Activated naive CD4-positive, alpha-beta T cell treated with anti-CD3 and anti-CD28 coated beads, Interleukin-2, amount 50 U/mL, for 72 hours (primary cell): Measurements from ENCODE around the gene AJAP1. TPM values are rescaled to one million over a fixed set of nuclear protein-coding genes. Genes with fewer than 3 reads are reported as not detected.

ENCODE experiments used
- ATAC-seq, 2 donors: fragments of 150-1000 bp; cut with Tn5 transposase; 2 replicates each; pipeline ENCODE4 v1.10.0; 2021; ENCODE audit warnings: mild to moderate bottlenecking in 2 of 2, moderate library complexity in 2 of 2
- DNase-seq, 2 donors: peaks; one replicate each; pipeline ENCODE4 v3.0.0; 2021 to 2022; ENCODE audit warnings: low spot score in 2 of 2
- H3K27ac Mint-ChIP-seq, 2 donors: one replicate each; pipeline ENCODE4 v1.8.0; 2022; ENCODE audit warnings: mild to moderate bottlenecking in 2 of 2, mixed read lengths in 2 of 2
- H3K36me3 Mint-ChIP-seq, 2 donors: one replicate each; pipeline ENCODE4 v1.8.0; 2022; ENCODE audit warnings: mixed read lengths in 2 of 2
- H3K9me3 Mint-ChIP-seq, 2 donors: one replicate each; pipeline ENCODE4 v1.8.0; 2022; ENCODE audit warnings: mixed read lengths in 2 of 2
- total RNA-seq, 2 donors: library from RNA; stranded (reverse); gene quantifications; one replicate each; pipeline ENCODE4 v1.2.3, GENCODE V29; 2022

AJAP1 gene
- total RNA-seq, 2 donors from 2014 or later: 0.21 TPM; not detected in 1

DNA sequence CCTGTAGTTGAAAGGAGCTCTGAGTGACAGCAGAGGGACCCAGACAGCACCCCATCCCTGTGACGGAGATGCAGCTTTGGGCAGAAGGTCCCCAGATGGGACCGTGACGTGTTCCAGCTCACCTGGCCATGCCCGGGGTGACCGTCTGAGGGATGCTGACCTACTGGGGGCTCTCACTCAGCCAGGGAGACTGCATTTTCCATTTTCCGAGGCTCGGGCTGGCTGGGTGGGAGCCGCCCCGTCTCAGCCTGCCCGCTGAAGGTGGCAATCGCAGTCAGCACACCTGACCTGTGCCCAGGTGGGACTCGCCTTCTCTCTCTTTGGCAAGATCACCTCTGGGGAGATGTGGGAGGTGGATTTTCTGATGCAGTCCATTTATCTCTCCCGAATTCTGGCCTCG is 127.2 kb downstream of the AJAP1 start:
- DNase-seq: no peak
- Mint-ChIP-seq H3K36me3 (no peaks in the 10 kb centered on the region), H3K27ac (no peak overlapping the region), H3K9me3 (no peaks in the 10 kb centered on the region)
- ATAC-seq: no peak

DNA sequence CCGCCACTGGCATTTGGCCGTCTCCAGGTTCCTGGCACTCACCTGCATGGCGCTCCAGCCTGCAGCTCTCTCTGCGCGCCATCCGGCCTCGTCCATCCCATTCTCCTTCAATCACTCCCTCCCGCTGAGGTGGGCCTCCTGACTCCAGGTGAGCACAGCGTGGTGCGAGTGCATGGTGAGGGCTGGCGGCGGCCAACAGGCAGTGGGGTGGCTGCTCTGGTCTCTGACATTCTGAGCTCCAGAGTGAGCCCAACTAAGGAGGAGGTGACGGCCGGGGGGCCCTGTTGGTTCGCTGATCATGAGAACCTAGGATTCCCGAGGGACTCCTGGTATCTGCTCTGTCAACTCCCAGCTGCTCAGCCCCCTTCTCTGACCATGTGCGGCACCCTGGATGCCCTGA is 130.4 kb downstream of the AJAP1 start:
- H3K9me3 Mint-ChIP-seq: no peaks in the 10 kb centered on the region
- H3K27ac Mint-ChIP-seq: no peak overlapping the region
- no peaks in the 10 kb centered on the region for H3K36me3 Mint-ChIP-seq
- DNase-seq: no peak
- no peak for ATAC-seq

DNA sequence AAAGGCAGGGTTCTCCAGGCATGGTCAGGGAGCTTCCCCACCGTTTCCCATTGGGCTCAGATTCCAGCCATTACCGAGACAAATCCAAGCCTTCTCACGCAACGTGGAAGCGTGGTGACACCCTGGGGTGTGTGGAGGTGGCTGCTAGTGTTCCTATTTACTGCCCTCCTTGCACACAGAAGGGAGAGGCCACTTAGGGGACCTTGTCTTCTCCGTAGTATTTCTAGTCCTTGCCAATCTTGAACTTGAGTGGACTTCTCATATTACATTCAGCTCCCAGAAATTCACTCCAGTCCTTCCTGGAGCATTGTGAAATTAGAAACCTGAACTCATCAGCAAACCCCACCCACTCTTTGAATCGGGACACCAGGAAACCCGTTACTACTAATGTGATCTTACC is 131.6 kb downstream of the AJAP1 start:
- H3K36me3 Mint-ChIP-seq: no peaks in the 10 kb centered on the region
- DNase-seq: no peak
- no peaks in the 10 kb centered on the region for H3K9me3 Mint-ChIP-seq
- H3K27ac Mint-ChIP-seq: no peak overlapping the region
- ATAC-seq: no peak

DNA sequence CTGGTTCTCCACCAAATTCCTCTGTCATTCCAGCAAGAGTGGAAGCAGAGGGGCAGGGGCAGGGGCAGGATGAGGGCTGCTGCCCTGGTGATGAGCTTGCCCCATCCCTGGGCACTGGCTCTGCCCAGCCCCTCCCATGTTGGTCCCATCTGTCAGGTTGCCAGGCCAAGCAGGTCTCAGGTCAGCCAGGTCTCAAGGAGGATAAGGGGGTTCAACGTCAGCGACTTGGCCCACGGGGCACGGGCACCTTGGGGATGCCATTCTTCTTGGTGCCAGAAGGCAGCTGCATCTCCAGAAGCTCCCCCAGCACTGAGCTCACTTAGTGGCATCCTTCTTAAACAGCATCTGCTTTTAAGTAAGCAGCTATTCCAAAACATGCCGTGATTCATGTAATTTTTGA is 133.1 kb downstream of the AJAP1 start:
- DNase-seq: no peak
- no peak for ATAC-seq
- Mint-ChIP-seq H3K27ac (no peak overlapping the region), H3K9me3 (no peaks in the 10 kb centered on the region), H3K36me3 (no peaks in the 10 kb centered on the region)

DNA sequence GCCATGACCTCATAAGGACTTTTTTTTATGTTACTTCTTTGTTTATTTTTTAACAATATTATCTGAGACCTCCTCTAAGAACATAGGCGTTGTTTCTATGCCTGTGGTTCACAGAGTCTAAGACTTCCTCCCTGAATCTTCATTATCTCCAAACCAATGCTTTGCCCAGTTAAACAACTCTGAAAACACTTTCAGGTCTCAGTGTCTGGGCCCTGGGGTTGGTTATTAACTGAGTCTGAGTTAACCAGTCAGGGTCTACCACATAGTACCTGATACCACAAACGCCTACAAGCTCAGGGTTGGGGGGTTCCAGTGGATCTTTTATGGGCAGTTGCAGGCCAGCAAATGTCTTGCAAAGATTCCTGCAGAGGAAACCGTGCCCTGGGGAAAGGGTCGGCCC is 138.2 kb downstream of the AJAP1 start:
- ATAC-seq: no peak
- no peaks in the 10 kb centered on the region for H3K36me3 Mint-ChIP-seq
- no peaks in the 10 kb centered on the region for H3K9me3 Mint-ChIP-seq
- DNase-seq: no peak
- no peak overlapping the region for H3K27ac Mint-ChIP-seq

DNA sequence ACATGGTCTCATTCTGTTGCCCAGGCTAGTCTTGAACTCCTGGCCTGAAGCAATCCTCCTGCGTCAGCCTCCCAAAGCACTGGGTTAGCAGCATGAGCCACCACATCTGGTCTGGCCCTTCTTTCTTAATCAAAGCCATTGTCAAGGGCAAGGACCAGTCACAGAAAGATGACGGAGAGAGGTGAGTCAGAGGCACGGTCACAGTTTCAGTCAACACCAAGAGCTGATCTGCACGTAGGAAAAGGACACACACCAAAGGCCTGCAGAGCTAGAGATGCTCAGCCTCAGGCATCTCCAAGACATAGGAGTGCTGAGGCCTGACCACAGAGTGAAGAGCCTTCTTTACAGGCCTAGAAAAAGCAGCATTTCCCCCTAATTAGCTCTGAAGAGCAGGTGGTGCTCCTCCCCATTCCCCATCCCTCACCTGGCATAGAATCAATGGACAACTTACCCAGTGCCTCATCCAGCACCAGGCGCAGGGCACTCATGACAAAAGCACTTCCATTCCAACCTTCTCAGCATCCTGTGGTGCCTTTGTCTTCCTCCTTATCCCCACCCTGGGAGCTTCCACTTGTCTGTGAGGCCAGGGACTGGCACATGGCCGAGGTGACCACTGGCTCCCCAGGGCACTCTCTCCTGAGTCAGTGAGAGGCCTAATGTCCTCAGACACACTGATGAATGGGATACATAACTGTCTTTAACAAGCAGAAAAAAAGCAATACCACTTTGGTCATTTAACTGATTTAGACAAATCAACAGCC is 139.8 kb downstream of the AJAP1 start:
- no peaks in the 10 kb centered on the region for H3K9me3 Mint-ChIP-seq
- no peaks in the 10 kb centered on the region for H3K36me3 Mint-ChIP-seq
- ATAC-seq: peak; percentile 18 to 53
- H3K27ac Mint-ChIP-seq: no peak overlapping the region
- no peak for DNase-seq

DNA sequence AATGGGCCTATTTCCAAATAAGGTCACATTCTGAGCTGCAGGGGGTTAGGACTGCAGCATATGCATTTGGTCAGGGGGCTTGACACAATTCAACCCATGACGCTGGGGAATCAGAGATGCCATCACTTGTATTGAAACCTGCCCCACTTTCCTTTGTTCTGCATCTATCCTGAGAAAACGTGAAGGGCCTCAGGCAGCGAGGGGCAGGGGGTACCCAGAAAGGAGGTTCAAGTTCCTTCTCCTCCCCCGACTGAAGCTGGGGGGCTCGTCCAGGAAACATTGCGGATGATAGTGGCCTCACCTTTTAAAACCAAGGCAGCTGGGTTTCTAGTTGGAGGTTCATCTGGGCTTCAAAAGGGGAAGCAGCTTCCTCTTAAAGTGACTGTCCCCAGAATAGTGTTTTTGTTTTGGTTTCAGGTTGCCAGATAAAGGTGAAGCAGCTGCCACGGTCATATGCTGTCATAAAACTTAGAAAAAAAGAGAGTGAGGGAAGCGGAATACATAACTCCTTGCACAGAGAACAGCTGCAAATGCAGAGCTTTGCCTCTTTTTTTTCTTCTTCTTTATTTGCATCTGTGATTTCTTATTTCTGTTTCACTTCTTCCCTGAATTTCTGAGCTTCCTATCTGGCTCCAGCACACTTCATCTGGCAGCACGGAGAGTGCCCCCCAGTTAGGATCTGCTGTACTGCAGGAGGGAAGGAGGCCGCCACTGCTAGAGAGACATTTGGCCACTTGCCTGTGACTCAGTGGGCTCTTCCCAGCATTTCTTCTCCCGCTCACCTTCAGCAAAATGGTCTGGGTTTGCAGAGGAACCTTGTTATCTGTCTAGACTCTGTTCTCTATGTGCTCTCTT is 142.0 kb downstream of the AJAP1 start:
- no peaks in the 10 kb centered on the region for H3K36me3 Mint-ChIP-seq
- no peaks in the 10 kb centered on the region for H3K9me3 Mint-ChIP-seq
- H3K27ac Mint-ChIP-seq: no peak overlapping the region
- no peak for ATAC-seq
- no peak for DNase-seq

DNA sequence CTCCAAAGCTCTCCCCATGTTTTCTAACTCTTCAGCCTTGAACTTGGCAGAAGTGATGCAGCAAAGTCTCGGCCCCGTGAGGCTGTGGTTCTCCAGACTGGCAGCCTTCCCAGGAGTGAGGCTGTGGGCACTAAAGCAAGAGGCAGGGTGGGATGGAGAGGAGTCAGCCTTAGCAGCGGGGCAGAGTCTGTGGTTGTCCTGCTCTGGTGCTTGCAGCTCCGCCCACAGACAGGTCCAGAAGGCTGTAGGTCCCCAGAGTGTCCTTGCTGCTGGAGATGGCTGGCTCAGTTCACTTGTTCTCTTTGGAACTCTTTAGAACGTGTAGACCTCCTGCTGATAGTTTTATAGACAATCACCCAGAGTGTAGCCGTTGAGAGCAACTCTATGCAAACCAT is 142.6 kb downstream of the AJAP1 start:
- H3K36me3 Mint-ChIP-seq: no peaks in the 10 kb centered on the region
- DNase-seq: no peak
- H3K27ac Mint-ChIP-seq: no peak overlapping the region
- ATAC-seq: no peak
- H3K9me3 Mint-ChIP-seq: no peaks in the 10 kb centered on the region

DNA sequence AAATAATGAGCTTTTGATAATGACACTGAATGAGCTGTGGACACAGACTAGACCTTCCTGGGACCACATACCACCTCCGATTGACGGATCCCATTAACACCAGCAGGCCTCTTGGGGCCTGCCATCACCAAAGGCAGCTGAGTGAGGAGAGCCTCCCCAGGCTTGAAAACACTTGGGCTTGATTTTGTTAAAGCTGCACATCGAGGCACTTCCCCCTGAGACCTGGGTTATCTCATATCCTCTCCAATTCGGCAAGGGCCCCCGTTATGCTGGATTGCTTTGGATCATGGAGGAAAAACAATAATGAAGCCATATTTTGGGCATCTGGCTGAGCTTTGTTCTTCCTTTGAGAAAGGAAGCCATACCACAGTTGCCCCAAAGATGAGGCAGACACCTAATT is 143.0 kb downstream of the AJAP1 start:
- H3K27ac Mint-ChIP-seq: no peak overlapping the region
- ATAC-seq: no peak
- H3K36me3 Mint-ChIP-seq: no peaks in the 10 kb centered on the region
- DNase-seq: no peak
- no peaks in the 10 kb centered on the region for H3K9me3 Mint-ChIP-seq

DNA sequence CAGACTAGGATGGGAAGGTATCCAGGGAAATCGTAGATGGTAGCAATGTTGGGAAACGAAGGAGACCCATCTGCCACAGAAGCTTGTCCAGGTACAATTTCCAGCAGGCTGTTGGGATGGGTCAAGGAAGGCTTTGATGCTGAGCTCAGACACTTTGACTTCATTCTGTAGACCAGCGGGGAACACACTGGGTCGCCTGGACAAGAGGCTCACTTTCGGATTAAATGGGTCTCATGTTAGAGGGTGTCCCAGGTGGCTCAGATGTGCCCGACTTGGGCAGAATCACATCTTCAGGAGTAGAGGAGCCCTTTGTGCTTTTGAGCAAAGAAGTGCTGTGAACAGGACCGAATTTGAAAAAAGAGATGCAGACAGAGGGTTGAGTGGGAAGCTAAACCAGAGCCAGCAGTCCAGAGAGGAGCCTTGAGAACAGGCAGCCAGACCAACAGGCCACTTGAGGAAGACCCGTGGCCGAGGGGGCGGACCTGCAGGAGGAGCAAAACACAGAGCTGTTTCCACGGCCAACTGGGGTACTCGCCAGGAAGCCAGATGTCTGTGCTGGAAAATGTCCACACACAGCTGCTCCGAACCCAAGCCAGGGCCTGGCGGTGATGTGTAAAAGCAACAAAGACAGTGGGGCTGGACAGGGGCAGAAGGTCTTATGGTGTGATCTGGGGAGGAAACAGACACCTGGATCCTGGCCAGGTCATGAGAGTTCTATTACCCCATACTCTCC is 146.9 kb downstream of the AJAP1 start:
- no peak overlapping the region for H3K27ac Mint-ChIP-seq
- H3K36me3 Mint-ChIP-seq: peaks cover 0 to 12% of the 10 kb centered on the region in 2 donors
- DNase-seq (no peak), ATAC-seq (no peak)
- peaks cover 9 to 10% of the 10 kb centered on the region in 2 donors for H3K9me3 Mint-ChIP-seq

DNA sequence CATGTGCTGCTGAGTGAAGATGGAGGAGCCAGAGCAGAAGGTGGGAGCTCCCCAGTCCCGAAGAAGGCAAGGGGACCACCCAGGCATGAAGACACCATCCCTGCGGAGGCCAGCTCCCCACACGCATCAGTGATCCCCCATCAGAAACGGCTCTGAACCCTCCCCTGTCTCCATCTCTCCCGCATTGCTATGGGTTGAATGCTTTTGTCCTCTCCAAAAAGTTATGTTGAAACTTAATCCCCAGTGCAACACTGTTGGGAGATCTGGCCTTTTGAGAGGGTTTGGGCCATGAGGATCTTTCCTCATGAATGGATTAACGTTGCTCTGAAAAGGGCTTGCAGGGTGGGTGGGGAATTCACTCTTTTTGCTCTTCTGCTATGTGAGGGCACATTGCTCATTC is 147.6 kb downstream of the AJAP1 start:
- peaks cover 11 to 15% of the 10 kb centered on the region in 2 donors for H3K9me3 Mint-ChIP-seq
- H3K27ac Mint-ChIP-seq: no peak overlapping the region
- DNase-seq (no peak), ATAC-seq (no peak)
- H3K36me3 Mint-ChIP-seq: peaks cover 0 to 16% of the 10 kb centered on the region in 2 donors

DNA sequence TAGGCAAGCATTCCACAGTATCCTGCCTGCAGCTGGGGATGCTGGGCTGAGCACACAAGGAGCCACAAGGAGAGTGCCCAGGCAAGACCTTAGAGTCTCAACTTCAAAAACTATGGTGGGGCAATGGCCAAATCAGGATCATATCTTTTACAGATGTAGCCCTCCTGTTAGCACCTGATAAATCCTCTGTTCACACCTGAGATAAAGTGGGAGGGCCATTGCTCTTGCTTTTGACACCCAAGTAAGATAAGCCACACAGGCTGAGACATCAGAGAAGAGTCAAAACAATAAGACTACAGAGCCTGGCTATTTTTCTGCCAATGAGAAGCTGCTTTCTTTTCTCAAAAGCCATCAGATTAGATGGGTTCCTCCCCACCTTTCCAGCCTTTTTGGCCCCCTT is 148.9 kb downstream of the AJAP1 start:
- DNase-seq (no peak), ATAC-seq (no peak)
- Mint-ChIP-seq H3K9me3 (peaks cover 13 to 19% of the 10 kb centered on the region in 2 donors), H3K27ac (no peak overlapping the region), H3K36me3 (peaks cover 0 to 20% of the 10 kb centered on the region in 2 donors)

DNA sequence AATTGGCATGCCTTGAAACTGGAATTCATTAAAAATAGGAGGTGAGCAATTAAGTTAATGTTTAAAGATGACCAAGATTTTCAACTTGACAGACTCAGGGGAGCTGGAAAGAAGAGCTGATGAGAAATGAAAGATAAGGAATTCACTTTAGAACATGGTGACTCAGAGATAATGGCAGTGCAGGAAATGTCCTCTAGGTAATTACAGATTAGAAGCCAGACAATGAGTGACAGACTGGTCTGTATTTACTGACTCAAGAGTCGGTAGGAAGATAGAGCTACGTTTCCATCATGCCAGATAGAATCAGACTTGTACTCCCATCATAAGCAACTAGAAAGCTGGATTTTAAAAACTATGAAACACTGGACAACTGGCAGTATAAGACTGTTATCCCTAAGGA is 151.6 kb downstream of the AJAP1 start:
- peaks cover 16 to 21% of the 10 kb centered on the region in 2 donors for H3K9me3 Mint-ChIP-seq
- DNase-seq (no peak), ATAC-seq (no peak)
- H3K27ac Mint-ChIP-seq: no peak overlapping the region
- H3K36me3 Mint-ChIP-seq: peaks cover 0 to 20% of the 10 kb centered on the region in 2 donors

DNA sequence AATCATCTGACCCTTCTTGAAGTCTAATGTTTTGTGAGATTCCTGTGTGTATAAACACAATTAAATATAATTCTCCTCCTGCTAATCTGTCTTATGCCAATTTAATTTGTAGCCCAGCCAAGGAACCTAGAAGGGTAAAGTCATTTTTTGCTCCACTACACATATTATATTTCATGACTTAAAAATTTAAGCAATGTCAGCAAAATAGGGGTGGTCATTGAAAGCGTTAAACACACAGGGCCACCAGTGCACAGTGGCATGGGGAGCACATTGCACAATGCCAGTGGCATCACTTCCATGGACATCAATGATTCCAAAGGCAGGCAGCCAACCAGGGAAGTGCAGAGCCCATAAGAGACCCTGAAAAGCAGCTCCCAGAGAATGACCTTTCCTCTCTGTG is 166.1 kb downstream of the AJAP1 start:
- peaks cover 7 to 16% of the 10 kb centered on the region in 2 donors for H3K9me3 Mint-ChIP-seq
- ATAC-seq: no peak
- peaks cover 0 to 4% of the 10 kb centered on the region in 2 donors for H3K36me3 Mint-ChIP-seq
- DNase-seq: no peak
- no peak overlapping the region for H3K27ac Mint-ChIP-seq

DNA sequence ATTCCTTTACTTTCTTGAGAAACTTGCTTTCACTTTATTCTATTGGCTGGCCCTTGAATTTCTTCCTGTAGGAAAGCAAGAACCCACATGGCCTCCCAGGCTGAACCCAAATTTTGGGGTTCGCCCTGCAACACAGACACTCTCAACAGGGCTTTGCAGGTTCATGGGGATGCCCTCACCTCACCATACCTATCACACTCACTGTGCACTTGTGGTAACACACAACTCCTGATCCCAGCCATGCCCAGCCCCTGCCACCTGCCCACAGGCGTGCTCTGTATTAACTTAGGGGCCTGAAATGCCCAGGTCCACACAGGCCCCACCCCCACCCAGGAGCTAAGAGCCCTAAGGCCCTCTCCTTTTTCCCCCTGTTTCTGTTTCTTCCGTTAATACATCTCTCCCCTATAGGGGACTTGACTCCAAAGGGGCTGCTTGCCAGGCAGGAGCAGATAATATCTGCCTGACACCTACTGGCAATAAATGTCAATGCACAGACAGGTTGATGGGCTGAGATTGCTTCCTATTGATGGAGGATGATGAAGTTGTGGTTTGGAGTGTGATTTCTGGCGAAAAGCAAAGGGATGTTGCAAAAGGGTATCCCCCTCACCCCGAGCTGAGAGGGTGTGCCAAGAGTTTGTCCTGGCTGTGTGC is 171.5 kb downstream of the AJAP1 start:
- no peak for DNase-seq
- Mint-ChIP-seq H3K9me3 (peaks cover 0 to 3% of the 10 kb centered on the region in 2 donors), H3K36me3 (no peaks in the 10 kb centered on the region), H3K27ac (no peak overlapping the region)
- ATAC-seq: no peak

DNA sequence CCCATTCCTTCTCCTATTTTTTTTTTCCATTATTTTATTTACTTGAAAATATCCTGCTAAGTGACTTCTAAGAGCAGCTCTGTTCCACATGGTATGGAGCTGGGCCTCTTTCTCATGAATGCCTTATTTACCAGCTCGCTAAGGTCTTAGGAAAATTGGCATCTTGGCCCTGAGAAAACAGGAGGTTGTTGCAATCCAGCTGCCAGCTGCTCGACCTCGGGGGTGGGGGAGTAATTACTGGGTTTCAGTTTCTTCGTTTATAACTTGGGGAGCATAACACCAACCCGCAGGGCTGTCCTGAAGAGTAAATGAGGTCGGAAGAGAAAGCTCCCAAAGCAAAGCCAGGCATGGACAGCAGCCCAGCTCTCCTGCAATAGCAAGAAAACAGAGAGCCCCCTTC is 176.3 kb downstream of the AJAP1 start:
- ATAC-seq (no peak), DNase-seq (no peak)
- peaks cover 5 to 6% of the 10 kb centered on the region in 2 donors for H3K36me3 Mint-ChIP-seq
- peak overlapping the region in 1 of 2 donors; percentile 29 for H3K27ac Mint-ChIP-seq
- H3K9me3 Mint-ChIP-seq: peaks cover 4 to 6% of the 10 kb centered on the region in 2 donors

DNA sequence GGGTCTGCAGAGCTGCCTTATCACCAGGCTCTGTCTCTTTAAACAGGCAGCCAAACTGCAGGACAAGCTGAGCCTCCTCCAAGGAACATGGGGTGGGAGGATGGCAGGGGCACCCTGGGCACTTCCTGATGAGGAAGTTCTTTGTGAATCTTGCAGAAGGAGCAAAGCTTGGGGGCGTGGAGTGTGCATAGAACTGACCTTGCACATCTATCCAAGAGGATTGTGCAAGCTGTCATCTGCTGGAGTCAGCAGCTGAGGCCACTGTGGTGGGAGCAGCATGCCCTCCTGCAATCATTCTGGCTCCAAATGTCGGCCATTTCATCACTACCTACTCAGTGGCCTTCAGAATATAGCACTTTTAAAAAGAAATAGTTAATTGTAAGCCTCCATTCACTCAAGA is 182.2 kb downstream of the AJAP1 start:
- DNase-seq (no peak), ATAC-seq (no peak)
- Mint-ChIP-seq H3K36me3 (peaks cover 6 to 13% of the 10 kb centered on the region in 2 donors), H3K9me3 (peaks cover 6 to 15% of the 10 kb centered on the region in 2 donors), H3K27ac (no peak overlapping the region)
